Right atrium auricular region (tissue), 2 donors: ENCODE results near the gene UBAP1L. TPM values are rescaled to one million over a fixed set of nuclear protein-coding genes. Genes with fewer than 3 reads are reported as not detected.
A peak's percentile ranks its signal among the peaks of the same experiment; 100 is the strongest.
"Not testable (repeated sequence)": the region's sequence is repeated elsewhere in the genome, so short reads cannot be mapped to it uniquely, and the experiment has no call there.

Source experiments
- DNase-seq: peaks from one replicate; pipeline ENCODE4 v3.0.0-alpha.2; 2019; ENCODE audit warnings: low spot score
- H3K27ac ChIP-seq, 2 donors: fragments of 200-600 bp; sonication (generic); 1 replicate in 1 of 2; 2 replicates in 1 of 2; pipeline ENCODE4 v1.5.1; 2016 to 2019
- H3K27me3 ChIP-seq, 2 donors: fragments of 200-600 bp; sonication (generic); one replicate each; pipeline versions ENCODE4 v1.5.1 to v1.6.0; 2017 to 2019
- H3K36me3 ChIP-seq: fragments of 200-600 bp; sonication (generic); one replicate; pipeline ENCODE4 v1.5.1; 2016
- H3K4me1 ChIP-seq, 2 donors: fragments of 200-600 bp; sonication (generic); one replicate each; pipeline versions ENCODE4 v1.5.1 to v1.6.0; 2017 to 2019
- H3K4me3 ChIP-seq, 2 donors: fragments of 200-600 bp; sonication (generic); 1 replicate in 1 of 2; 2 replicates in 1 of 2; pipeline ENCODE4 v1.5.1; 2017 to 2019; ENCODE audit warnings: mild to moderate bottlenecking in 1 of 2, moderate library complexity in 1 of 2
- H3K9me3 ChIP-seq, 2 donors: fragments of 200-600 bp; sonication (generic); one replicate each; pipeline ENCODE4 v1.5.1; 2019
- total RNA-seq, 2 donors: library from RNA; depleted of rRNA; stranded (reverse); fragments of >200 nt; gene quantifications; one replicate each; pipeline ENCODE4 v1.1.0, GENCODE V29; 2016
- TF ChIP-seq, protein P1 (sequence below), 2 donors: fragments of 200-600 bp; sonication (generic); IDR thresholded peaks; one replicate each; pipeline ENCODE4 v1.5.1; 2019; ENCODE audit warnings: antibody characterized with exemption in 2 of 2

The UBAP1L gene
- total RNA-seq, 2 donors from 2014 or later, result 0.48 to 1.1 TPM

DNA sequence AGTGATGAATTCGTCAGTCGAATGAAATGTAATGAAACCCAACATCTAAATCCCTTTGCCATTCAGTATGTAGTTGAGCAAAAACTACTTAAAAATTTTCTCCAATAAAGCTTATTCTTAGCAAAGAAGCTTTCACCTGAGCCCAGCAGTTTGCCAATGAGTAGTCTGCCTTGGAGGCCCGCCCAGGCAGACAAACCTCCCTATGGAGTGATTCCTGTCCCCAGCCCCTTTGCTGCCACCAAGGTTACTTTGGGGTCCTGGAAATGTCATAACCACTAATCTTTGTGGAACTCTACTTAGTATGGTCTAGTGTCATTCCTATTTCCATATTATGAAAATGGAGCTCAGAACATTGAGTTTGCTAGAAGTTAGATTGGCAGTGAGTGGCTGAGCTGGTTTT is 12.1 kb downstream of the UBAP1L start:
- Histone ChIP-seq H3K9me3 (no peaks in the 10 kb centered on the region), H3K36me3 (peaks cover 42% of the 10 kb centered on the region)

DNA sequence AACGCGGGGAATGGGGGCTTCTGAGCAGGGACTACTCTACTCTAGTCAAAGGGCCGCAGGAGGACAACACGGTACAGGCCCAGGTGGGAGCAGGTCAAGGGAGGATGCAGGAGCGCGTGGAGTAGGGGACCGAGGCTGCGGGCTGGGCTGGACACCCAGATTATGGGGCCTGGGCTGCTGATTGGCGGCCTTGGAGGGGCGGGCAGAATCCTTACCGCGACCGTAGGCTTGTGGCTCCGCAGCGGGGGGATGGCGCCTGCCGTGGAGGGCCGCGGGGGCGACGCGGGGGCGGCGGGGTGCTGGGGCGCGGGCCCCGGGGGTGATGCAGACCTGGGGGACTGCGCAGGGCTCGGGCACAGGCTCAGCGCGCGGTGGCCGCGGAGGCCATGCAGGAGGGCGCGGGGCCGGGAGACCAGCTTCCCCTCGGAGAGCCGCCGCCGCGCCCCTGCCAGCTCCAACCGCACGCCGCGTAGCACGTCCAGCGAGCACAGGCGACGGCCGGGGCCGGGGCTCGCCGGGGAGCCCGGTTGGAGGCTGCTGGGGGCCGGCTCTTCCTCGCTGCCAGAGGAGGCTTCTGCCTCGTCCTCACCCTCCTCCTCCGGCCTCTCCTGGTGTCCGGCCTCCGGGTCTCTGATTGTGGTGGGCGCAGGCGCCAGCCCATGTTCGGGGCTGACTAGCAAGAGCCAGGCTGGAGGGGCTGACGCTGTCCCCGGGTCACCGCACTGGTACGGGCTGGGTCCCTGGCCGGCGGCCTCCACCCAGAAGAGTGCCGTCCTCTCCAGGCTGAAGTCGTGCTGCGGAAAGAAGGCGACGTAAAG is 12.9 kb downstream of the UBAP1L start:
- DNase-seq, result no peak
- H3K4me3 ChIP-seq, result no peak overlapping the region
- TF ChIP-seq, protein P1, sequence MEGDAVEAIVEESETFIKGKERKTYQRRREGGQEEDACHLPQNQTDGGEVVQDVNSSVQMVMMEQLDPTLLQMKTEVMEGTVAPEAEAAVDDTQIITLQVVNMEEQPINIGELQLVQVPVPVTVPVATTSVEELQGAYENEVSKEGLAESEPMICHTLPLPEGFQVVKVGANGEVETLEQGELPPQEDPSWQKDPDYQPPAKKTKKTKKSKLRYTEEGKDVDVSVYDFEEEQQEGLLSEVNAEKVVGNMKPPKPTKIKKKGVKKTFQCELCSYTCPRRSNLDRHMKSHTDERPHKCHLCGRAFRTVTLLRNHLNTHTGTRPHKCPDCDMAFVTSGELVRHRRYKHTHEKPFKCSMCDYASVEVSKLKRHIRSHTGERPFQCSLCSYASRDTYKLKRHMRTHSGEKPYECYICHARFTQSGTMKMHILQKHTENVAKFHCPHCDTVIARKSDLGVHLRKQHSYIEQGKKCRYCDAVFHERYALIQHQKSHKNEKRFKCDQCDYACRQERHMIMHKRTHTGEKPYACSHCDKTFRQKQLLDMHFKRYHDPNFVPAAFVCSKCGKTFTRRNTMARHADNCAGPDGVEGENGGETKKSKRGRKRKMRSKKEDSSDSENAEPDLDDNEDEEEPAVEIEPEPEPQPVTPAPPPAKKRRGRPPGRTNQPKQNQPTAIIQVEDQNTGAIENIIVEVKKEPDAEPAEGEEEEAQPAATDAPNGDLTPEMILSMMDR (IDR thresholded peaks at IDR 0.05), result peak in 1 of 2 donors; percentile 2
- peaks cover 0 to 3% of the 10 kb centered on the region in 2 donors for H3K4me1 ChIP-seq
- peaks cover 47% of the 10 kb centered on the region for H3K36me3 ChIP-seq
- H3K27ac ChIP-seq, result no peak overlapping the region
- H3K27me3 ChIP-seq, result no peaks in the 10 kb centered on the region
- no peaks in the 10 kb centered on the region for H3K9me3 ChIP-seq

More for the DNA sequence above, 12.1 kb downstream of the UBAP1L start:
- no peak for DNase-seq
- H3K27me3 ChIP-seq, result no peaks in the 10 kb centered on the region
- no peak overlapping the region for H3K4me3 ChIP-seq
- peaks cover 0 to 3% of the 10 kb centered on the region in 2 donors for H3K4me1 ChIP-seq
- TF ChIP-seq, protein P1 (IDR thresholded peaks at IDR 0.05), result no peak
- H3K27ac ChIP-seq, result no peak overlapping the region

DNA sequence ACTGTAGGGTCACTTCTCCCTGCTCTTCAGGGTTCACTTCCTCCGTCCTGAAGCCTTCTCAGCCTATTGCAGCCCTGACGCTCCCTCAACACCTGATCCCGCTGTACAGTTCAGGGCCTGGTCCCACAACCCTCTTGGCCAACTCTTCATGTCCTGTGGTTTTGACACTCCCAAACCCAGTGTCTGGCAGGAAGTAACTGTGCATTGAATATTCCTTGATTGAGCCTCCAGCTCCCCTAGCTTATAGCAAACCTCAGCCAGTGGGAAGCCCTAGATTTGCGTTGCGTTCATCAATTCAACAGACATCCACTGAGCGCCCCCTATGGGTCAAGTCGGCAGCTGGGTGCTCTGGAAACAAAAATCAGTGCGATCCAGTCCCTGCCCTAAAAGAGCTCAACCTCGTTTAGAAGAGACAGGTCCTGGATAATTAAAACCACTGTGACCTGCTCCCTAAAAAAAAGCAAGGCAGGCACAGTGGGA is 13.5 kb downstream of the UBAP1L start:
- Histone ChIP-seq H3K27me3 (no peaks in the 10 kb centered on the region), H3K27ac (no peak overlapping the region), H3K9me3 (no peaks in the 10 kb centered on the region), H3K36me3 (peaks cover 47% of the 10 kb centered on the region), H3K4me3 (no peak overlapping the region), H3K4me1 (peaks cover 0 to 3% of the 10 kb centered on the region in 2 donors)
- TF ChIP-seq, protein P1 (IDR thresholded peaks at IDR 0.05), result peak; percentile 64 to 82
- peak; percentile 78 for DNase-seq

DNA sequence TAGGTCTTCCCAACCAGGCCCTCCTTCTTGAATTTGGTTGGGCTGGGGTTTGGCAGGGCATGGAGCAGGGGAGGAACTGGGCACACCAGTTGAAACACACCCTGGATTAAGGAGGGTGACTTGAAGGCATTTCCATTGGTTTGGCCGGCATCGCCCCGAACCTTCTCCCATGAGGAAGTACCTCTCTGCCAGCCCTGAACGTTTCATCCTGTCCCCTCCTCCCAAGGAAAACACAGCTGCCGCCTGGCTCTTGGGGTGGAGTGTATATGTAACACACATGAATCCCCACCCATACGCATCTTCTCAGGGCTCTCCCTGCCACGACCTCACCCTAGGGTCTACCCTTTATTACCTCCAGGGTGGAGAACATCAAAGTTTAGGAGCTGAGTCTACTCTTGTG is 14.6 kb downstream of the UBAP1L start:
- DNase-seq, result no peak
- Histone ChIP-seq H3K27me3 (no peaks in the 10 kb centered on the region), H3K4me1 (peaks cover 0 to 3% of the 10 kb centered on the region in 2 donors), H3K27ac (no peak overlapping the region), H3K4me3 (no peak overlapping the region), H3K36me3 (peaks cover 42% of the 10 kb centered on the region), H3K9me3 (no peaks in the 10 kb centered on the region)
- TF ChIP-seq, protein P1 (IDR thresholded peaks at IDR 0.05), result no peak

DNA sequence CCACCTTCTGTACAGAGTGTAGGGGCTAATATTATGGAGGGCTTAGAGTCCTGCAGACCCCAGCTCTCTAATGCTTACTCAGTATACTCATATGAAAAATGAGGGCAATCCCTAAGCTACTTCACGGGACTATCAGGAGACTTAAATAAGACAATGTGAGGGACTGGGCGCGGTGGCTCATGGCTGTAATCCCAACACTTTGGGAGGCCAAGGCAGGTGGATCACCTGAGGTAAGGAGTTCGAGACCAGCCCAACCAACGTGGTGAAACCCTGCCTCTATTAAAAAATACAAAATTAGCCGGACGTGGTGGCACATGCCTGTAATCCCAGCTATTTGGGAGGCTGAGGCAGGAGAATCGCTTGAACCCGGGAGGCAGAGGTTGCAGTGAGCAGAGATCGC is 15.2 kb downstream of the UBAP1L start:
- H3K27ac ChIP-seq, DNase-seq, H3K4me1 ChIP-seq, H3K27me3 ChIP-seq, H3K9me3 ChIP-seq, H3K4me3 ChIP-seq: not testable (repeated sequence)
- peaks cover 38% of the 10 kb centered on the region for H3K36me3 ChIP-seq

DNA sequence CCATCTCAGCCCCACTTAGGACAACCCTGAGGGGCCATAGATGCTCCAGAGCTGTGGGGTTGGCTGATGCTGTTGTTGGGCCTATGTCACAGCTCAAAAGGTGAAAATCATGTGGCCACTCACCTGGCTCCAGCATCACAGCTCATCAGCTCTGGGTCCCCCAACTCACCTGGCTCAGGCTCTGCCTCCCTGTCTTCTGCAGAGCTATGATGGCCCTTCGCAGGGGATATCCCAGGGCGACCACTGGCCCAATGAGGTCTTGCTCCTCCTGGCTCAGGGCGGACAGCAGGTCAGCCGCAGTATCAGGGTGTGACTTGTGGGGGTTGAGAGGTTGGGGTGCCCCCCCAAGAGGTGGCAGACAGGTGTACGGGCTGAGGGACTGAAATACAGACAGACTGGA is 15.7 kb downstream of the UBAP1L start:
- no peaks in the 10 kb centered on the region for H3K9me3 ChIP-seq
- H3K36me3 ChIP-seq, result peaks cover 38% of the 10 kb centered on the region
- DNase-seq, result no peak
- H3K4me3 ChIP-seq, result no peak overlapping the region
- no peaks in the 10 kb centered on the region for H3K27me3 ChIP-seq
- TF ChIP-seq, protein P1 (IDR thresholded peaks at IDR 0.05), result no peak
- peaks cover 0 to 14% of the 10 kb centered on the region in 2 donors for H3K4me1 ChIP-seq
- no peak overlapping the region for H3K27ac ChIP-seq
